HG03469 (cell line): ENCODE data around the gene ADGRV1.
"Not testable (repeated sequence)": the region's sequence is repeated elsewhere in the genome, so short reads cannot be mapped to it uniquely, and the experiment has no call there.

Source experiments
- ATAC-seq: cut with Tn5 transposase; IDR thresholded peaks from one replicate; pipeline ENCODE4 v1.9.1; 2021; ENCODE audit warnings: mild to moderate bottlenecking, moderate library complexity, moderate number of reproducible peaks; ENCODE audit not compliant: unreplicated experiment

Gene ADGRV1

GRCh38 chr5:90894866-90895420, 336.3 kb downstream of the ADGRV1 start:
- ATAC-seq, result no peak

GRCh38 chr5:90897618-90898017, 339.0 kb downstream of the ADGRV1 start:
- ATAC-seq, result no peak

GRCh38 chr5:90898326-90899013, 339.9 kb downstream of the ADGRV1 start:
- ATAC-seq, result no peak

GRCh38 chr5:90899014-90899604, 340.5 kb downstream of the ADGRV1 start:
- ATAC-seq, result no peak

GRCh38 chr5:90901261-90901660, 342.7 kb downstream of the ADGRV1 start:
- no peak for ATAC-seq

- ATAC-seq, result no peak
Observed at GRCh38 chr5:90902170-90902569, 343.6 kb downstream of the ADGRV1 start.

- ATAC-seq, result no peak
Observed at GRCh38 chr5:90902651-90903386, 344.2 kb downstream of the ADGRV1 start.

GRCh38 chr5:90909101-90909503, 350.5 kb downstream of the ADGRV1 start:
- ATAC-seq, result no peak

- ATAC-seq, result no peak
Observed at GRCh38 chr5:90909940-90910339, 351.3 kb downstream of the ADGRV1 start.

GRCh38 chr5:90911169-90911568, 352.6 kb downstream of the ADGRV1 start:
- no peak for ATAC-seq

GRCh38 chr5:90912476-90912875, 353.9 kb downstream of the ADGRV1 start:
- no peak for ATAC-seq

GRCh38 chr5:90915393-90915792, 356.8 kb downstream of the ADGRV1 start:
- no peak for ATAC-seq

- ATAC-seq, result no peak
Observed at GRCh38 chr5:90916947-90917800, 358.6 kb downstream of the ADGRV1 start.

GRCh38 chr5:90917928-90918668, 359.5 kb downstream of the ADGRV1 start:
- no peak for ATAC-seq

- no peak for ATAC-seq
Observed at GRCh38 chr5:90921418-90921973, 362.9 kb downstream of the ADGRV1 start.

GRCh38 chr5:90924222-90924621, 365.6 kb downstream of the ADGRV1 start:
- not testable (repeated sequence) for ATAC-seq

- ATAC-seq, result not testable (repeated sequence)
Observed at GRCh38 chr5:90929013-90929839, 370.6 kb downstream of the ADGRV1 start.

GRCh38 chr5:90930062-90930461, 371.5 kb downstream of the ADGRV1 start:
- ATAC-seq, result no peak
